AG09309 (cell line): ENCODE measurements around the gene SAMD9.
"Not testable (repeated sequence)": the region's sequence is repeated elsewhere in the genome, so short reads cannot be mapped to it uniquely, and the experiment has no call there.

Experiments
- DNase-seq: peaks from one replicate; pipeline ENCODE4 v3.0.0-alpha.2; 2010; ENCODE audit warnings: low read depth
- H3K4me3 ChIP-seq: 2 replicates; pipeline ENCODE4 v1.5.1; 2011; ENCODE audit warnings: mild to moderate bottlenecking, low read depth, low read length, moderate library complexity; ENCODE audit not compliant: control insufficient read depth
- CTCF ChIP-seq: IDR thresholded peaks from 2 replicates; pipeline ENCODE4 v1.5.1; 2011; ENCODE audit warnings: mild to moderate bottlenecking, low read depth, low read length, inconsistent platforms; ENCODE audit not compliant: insufficient read depth, control insufficient read depth; ENCODE audit errors: missing control alignments

Gene SAMD9

DNA sequence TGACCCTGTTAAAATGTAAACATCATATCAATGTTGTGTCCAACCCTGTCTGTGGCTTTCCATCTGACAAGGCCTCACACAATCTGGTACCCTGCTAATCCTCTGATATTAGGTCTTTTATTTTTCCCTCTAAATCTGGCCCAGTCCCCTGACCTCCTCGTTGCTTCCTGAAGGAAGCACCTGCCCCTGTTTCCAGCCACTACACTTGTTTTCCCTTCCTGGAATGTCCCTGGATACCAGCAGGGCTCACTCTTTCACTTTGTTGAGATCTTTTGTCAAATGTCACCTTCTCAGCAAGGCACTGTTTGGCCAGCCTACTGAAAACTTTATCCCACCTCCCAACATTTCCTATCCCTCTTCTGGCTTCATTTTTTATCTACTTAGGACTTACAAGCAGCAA lies 28.3 kb upstream of the SAMD9 start:
- no peak for TF ChIP-seq CTCF
- DNase-seq = no peak
- no peak overlapping the region for H3K4me3 ChIP-seq

DNA sequence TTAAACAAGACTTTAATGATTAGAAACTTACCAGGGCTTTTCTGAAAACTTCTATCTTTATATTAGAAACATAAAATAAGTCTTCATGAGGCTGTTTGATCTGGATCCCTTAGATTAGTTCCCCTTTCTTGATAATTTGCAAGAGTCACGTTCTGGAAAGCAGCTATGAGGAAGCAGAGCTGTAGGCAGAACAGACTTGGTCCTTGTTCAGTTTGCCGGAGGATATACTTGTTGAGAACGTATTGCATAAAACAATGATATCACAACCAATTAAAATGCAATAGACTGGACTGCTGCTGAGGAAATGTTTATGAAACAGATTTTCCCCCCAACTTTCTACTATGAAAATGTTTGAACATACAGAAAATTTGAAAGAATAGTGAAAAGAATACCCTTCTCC lies 27.6 kb upstream of the SAMD9 start:
- no peak for TF ChIP-seq CTCF
- no peak for DNase-seq
- no peak overlapping the region for H3K4me3 ChIP-seq

- no peak overlapping the region for H3K4me3 ChIP-seq
- TF ChIP-seq CTCF = no peak
- DNase-seq = no peak
These were observed 24.3 kb upstream of the SAMD9 start for GRCh38 chr7:93142127-93142526.

DNA sequence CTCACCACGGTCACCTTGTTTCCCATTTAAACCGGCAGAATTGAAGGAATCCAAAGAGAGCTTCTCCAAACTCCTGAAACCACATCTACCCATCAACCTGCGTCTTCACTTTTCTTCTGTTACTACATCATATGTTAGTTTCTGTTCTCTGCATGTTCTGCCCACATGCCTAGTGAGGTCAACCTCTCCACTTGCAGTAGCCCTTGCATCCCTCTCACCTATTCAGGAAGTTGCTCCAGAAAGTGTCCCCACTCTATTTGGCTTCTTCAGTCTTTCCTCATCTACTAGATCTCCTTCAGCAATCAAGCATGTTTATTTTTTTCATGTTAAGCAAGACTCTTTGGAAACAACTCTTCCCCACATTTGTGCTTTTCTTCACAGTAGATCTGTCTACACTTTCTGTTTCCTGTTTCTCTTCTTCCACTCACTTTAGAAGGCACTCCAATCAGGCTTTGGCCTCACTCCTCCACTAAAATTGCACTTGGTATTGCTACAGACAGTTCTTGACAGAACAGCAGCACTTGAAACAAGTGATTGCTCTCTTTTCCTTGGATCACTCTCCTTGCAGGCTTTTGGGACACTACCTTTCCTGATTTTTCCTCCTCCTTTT lies 22.9 kb upstream of the SAMD9 start:
- DNase-seq = no peak
- TF ChIP-seq CTCF = no peak
- no peak overlapping the region for H3K4me3 ChIP-seq

GRCh38 chr7:93138576-93138975 lies 20.8 kb upstream of the SAMD9 start:
- TF ChIP-seq CTCF = no peak
- no peak overlapping the region for H3K4me3 ChIP-seq

DNA sequence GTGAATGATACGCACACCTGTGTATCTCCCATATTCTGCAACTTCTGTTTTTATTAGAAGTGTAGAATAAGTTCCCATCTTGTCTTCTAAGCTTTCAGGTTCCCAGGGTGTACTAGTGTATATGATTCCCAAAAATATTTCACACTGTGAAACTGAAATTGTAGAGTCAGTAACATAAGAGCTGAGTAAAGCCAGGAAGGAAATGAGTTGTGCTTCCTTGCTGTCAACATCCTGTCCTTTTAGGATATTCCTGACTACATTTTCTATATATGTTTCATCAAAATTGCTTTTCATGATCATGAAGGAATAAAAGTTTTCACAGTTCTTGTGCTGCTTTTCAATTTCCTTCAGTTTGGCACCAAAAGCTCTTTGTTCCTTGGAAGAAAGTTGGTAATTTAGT lies 15.2 kb upstream of the SAMD9 start:
- no peak overlapping the region for H3K4me3 ChIP-seq
- no peak for DNase-seq
- no peak for TF ChIP-seq CTCF

More at GRCh38 chr7:93138576-93138975, 20.8 kb upstream of the SAMD9 start:
- no peak for DNase-seq

DNA sequence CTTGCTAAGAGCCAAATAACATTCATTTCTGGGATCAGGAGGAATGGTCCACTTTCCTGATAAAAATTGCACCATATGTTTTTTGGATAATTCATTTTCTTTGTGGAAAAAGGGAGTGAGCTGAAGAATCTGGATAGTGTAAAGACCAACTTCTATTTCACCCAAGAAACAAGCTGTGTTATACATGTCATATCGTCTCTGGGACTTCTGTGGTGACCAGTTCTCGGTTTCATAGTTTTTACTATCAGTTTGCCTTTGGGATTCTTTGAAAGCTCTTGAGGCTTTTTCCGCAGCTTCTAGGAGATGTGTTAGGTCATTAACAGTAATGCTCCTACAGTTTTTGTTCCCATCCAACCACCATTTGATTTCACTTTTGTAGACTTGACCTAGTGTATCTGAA lies 14.4 kb upstream of the SAMD9 start:
- no peak for DNase-seq
- no peak overlapping the region for H3K4me3 ChIP-seq
- TF ChIP-seq CTCF = no peak

- H3K4me3 ChIP-seq, DNase-seq: not testable (repeated sequence)
These were observed 9.2 kb upstream of the SAMD9 start for GRCh38 chr7:93126954-93127353.

- not testable (repeated sequence) for DNase-seq, H3K4me3 ChIP-seq
These were observed 5.8 kb upstream of the SAMD9 start for GRCh38 chr7:93123532-93123931.
